ENCODE measurements around the gene TLK2. TPM values are rescaled to one million over a fixed set of nuclear protein-coding genes. Genes with fewer than 3 reads are reported as not detected.
A peak's percentile ranks its signal among the peaks of the same experiment; 100 is the strongest.
"Not testable (repeated sequence)": the region's sequence is repeated elsewhere in the genome, so short reads cannot be mapped to it uniquely, and the experiment has no call there.

TLK2 gene
- total RNA-seq, 4 donors from 2014 or later, result 30.3 to 66.0 (median 38.7) TPM

DNA sequence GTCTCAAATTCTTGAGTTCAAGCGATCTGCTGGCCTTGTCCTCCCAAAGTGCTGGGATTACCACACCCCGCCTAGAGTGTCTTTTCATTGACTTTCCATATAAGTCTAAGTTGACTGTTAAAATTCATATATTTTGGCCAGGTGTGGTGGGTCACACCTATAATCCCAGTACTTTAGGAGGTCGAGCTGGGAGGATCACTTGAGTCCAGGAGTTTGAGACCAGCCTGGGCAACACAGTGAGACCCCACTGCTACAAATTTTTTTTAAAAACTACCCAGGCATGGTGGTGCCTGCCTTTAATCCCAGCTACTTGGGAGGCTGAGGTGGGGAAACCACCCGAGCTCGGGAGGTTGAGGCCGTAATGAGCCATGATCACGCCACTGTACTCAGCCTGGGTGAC lies 127.0 kb downstream of the TLK2 start:
- H3K36me3 ChIP-seq, result peaks cover 0 to 98% (median 40%) of the 10 kb centered on the region in 3 donors
- no peaks in the 10 kb centered on the region for H3K9me3 ChIP-seq
- H3K27me3 ChIP-seq, result no peaks in the 10 kb centered on the region
- DNase-seq (ENCODE audit: low spot score in 2 of 2), result no peak
- no peak overlapping the region for H3K27ac ChIP-seq
- 93 to 99% methylated on average over 7 of the region's 7 CpGs for WGBS, 2 donors
- no peak overlapping the region for H3K4me3 ChIP-seq
- H3K4me1 ChIP-seq, result peaks cover 0 to 10% (median 0%) of the 10 kb centered on the region in 4 donors
- no peak for TF ChIP-seq POLR2A (IDR thresholded peaks at IDR 0.05)
- TF ChIP-seq, protein P1, sequence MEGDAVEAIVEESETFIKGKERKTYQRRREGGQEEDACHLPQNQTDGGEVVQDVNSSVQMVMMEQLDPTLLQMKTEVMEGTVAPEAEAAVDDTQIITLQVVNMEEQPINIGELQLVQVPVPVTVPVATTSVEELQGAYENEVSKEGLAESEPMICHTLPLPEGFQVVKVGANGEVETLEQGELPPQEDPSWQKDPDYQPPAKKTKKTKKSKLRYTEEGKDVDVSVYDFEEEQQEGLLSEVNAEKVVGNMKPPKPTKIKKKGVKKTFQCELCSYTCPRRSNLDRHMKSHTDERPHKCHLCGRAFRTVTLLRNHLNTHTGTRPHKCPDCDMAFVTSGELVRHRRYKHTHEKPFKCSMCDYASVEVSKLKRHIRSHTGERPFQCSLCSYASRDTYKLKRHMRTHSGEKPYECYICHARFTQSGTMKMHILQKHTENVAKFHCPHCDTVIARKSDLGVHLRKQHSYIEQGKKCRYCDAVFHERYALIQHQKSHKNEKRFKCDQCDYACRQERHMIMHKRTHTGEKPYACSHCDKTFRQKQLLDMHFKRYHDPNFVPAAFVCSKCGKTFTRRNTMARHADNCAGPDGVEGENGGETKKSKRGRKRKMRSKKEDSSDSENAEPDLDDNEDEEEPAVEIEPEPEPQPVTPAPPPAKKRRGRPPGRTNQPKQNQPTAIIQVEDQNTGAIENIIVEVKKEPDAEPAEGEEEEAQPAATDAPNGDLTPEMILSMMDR (IDR thresholded peaks at IDR 0.05), result no peak
- no peak for TF ChIP-seq EP300 (IDR thresholded peaks at IDR 0.05)

DNA sequence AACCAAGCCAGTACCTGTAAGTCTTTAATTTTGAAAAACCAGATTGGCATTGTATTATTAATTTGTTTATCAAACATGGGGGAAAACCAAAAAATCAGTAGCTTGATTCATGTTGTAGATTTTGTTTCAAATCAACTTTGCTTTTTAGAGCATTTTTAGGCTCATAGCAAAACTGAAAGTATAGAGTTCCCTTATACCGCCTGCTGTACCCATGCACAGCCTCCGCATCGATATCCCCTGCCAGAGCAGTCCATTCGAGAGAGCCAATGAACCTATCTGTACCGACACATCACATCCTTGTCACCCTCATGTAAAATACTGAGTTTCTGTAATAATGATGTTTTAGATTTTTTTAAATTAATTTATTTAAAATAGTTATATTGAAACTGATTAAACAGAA lies 132.7 kb downstream of the TLK2 start:
- no peak for TF ChIP-seq EP300 (IDR thresholded peaks at IDR 0.05)
- peaks cover 0 to 96% (median 30%) of the 10 kb centered on the region in 3 donors for H3K36me3 ChIP-seq

DNA sequence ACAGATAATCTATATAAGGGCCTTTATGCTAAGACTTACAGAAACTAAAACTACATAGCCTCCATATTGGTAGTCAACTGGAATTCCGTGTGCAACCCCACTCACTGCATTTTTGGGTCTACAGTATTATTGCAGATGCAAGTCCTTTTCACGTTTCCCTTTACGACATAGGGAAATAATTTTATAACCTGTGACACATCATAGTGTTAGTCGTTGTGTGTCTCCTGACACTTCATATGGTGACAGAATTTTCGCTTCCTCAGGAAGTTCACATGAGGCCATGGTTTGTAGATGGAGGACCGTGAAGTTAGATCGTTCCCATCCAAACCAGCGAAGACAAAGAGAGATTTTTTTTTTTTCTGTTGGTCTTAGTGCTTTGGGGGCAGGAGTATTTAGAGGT lies 133.1 kb downstream of the TLK2 start:
- H3K36me3 ChIP-seq, result peaks cover 0 to 93% (median 28%) of the 10 kb centered on the region in 3 donors

More for the DNA sequence above, 132.7 kb downstream of the TLK2 start:
- Histone ChIP-seq H3K4me1 (peaks cover 0 to 4% (median 0%) of the 10 kb centered on the region in 4 donors), H3K27ac (peak overlapping the region in 1 of 4 donors; percentile 10), H3K4me3 (no peak overlapping the region), H3K27me3 (no peaks in the 10 kb centered on the region), H3K9me3 (no peaks in the 10 kb centered on the region)
- WGBS, 2 donors, result 85 to 92% methylated on average over 5 of the region's 5 CpGs
- no peak for DNase-seq (ENCODE audit: low spot score in 2 of 2)

DNA sequence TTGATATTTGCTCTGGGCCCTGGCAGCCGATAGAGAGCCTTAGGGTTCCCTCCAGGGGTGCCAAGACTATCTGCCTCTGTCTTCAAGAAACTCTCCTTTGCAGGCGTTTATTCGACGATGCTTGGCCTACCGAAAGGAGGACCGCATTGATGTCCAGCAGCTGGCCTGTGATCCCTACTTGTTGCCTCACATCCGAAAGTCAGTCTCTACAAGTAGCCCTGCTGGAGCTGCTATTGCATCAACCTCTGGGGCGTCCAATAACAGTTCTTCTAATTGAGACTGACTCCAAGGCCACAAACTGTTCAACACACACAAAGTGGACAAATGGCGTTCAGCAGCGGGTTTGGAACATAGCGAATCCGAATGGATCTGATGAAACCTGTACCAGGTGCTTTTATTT lies 133.7 kb downstream of the TLK2 start:
- 86 to 97% methylated on average over 8 to 11 of the region's 12 CpGs for WGBS, 2 donors
- H3K36me3 ChIP-seq, result peaks cover 0 to 88% (median 28%) of the 10 kb centered on the region in 3 donors
- not testable (repeated sequence) for H3K9me3 ChIP-seq; H3K4me1 ChIP-seq; H3K4me3 ChIP-seq; H3K27ac ChIP-seq; DNase-seq (ENCODE audit: low spot score in 2 of 2); H3K27me3 ChIP-seq

More for the DNA sequence above, 133.1 kb downstream of the TLK2 start:
- H3K4me1 ChIP-seq, result peaks cover 0 to 4% (median 0%) of the 10 kb centered on the region in 4 donors
- no peaks in the 10 kb centered on the region for H3K9me3 ChIP-seq
- no peak overlapping the region for H3K4me3 ChIP-seq
- peak overlapping the region in 1 of 4 donors; percentile 10 for H3K27ac ChIP-seq
- no peak for DNase-seq (ENCODE audit: low spot score in 2 of 2)
- TF ChIP-seq, protein P1 (IDR thresholded peaks at IDR 0.05), result no peak
- TF ChIP-seq EP300 (IDR thresholded peaks at IDR 0.05), result peak in 1 of 2 donors; percentile 43
- no peaks in the 10 kb centered on the region for H3K27me3 ChIP-seq
- 72 to 79% methylated on average over 8 of the region's 8 CpGs for WGBS, 2 donors

DNA sequence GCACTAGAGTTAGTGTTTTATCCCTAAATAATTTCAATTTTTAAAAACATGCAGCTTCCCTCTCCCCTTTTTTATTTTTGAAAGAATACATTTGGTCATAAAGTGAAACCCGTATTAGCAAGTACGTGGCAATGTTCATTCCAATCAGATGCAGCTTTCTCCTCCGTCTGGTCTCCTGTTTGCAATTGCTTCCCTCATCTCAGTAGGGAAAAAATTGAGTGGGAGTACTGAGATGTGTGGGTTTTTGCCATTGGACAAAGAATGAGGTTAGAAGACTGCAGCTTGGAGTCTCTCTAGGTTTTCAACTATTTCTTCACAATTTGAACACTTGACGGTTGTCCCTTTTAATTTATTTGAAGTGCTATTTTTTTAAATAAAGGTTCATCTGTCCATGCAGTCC lies 134.5 kb downstream of the TLK2 start:
- H3K36me3 ChIP-seq, result peaks cover 0 to 80% (median 20%) of the 10 kb centered on the region in 3 donors

DNA sequence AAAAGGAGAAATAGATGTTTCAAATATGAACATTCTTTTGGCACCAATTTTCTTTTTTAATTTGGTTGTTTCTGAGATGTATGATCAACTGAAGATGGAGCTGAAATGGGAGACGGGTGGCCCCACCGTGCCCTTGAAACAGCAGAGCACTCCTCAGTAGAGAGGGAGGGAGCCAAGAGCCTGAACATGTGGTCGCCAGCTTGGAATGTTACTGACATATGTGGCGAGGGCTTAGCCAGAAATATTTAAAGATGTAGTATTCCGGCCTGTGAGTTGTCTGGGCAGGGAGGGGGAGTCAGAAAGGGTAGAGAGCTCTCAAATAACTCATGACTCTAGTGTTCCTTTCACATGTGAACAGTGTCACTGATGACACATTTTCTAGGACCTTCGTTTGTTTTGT lies 135.5 kb downstream of the TLK2 start:
- no peak overlapping the region for H3K27ac ChIP-seq
- H3K36me3 ChIP-seq, result peaks cover 0 to 69% (median 11%) of the 10 kb centered on the region in 3 donors
- H3K4me1 ChIP-seq, result peaks cover 0 to 25% (median 0%) of the 10 kb centered on the region in 4 donors
- WGBS, 2 donors, result 50 to 51% methylated on average over 6 of the region's 6 CpGs
- no peaks in the 10 kb centered on the region for H3K27me3 ChIP-seq
- no peak for TF ChIP-seq EP300 (IDR thresholded peaks at IDR 0.05)
- TF ChIP-seq POLR2A (IDR thresholded peaks at IDR 0.05), result no peak
- DNase-seq (ENCODE audit: low spot score in 2 of 2), result no peak
- no peak overlapping the region for H3K4me3 ChIP-seq
- no peaks in the 10 kb centered on the region for H3K9me3 ChIP-seq

More for the DNA sequence above, 134.5 kb downstream of the TLK2 start:
- not testable (repeated sequence) for H3K9me3 ChIP-seq; H3K27ac ChIP-seq; DNase-seq (ENCODE audit: low spot score in 2 of 2); H3K27me3 ChIP-seq; H3K4me3 ChIP-seq
- peaks cover 0 to 16% (median 0%) of the 10 kb centered on the region in 4 donors for H3K4me1 ChIP-seq
- 49 to 58% methylated on average over 4 of the region's 4 CpGs for WGBS, 2 donors

DNA sequence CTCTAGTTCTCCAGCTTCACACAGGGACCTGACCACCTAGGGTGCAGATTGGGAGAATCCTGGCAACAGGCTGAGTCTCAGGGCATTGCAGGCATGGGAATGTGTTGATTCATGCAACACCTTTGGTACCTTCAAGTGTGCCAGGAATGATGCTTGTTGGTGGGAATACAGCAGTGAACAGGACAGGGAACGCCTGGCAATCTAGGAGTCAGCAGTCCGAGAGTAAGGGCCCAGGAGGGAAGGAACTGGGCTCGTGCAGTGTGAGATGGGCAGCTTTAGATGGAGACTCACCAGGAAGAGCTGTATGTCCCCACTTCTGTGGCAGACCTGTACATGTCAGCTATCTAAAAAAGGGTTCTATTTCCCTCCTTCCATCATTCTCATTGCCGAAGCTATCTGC lies 136.9 kb downstream of the TLK2 start:
- Histone ChIP-seq H3K36me3 (peaks cover 0 to 56% (median 0%) of the 10 kb centered on the region in 3 donors), H3K27ac (no peak overlapping the region), H3K4me3 (no peak overlapping the region), H3K9me3 (no peaks in the 10 kb centered on the region), H3K27me3 (no peaks in the 10 kb centered on the region), H3K4me1 (peaks cover 0 to 31% (median 0%) of the 10 kb centered on the region in 4 donors)
- TF ChIP-seq EP300 (IDR thresholded peaks at IDR 0.05) (no peak), POLR2A (IDR thresholded peaks at IDR 0.05) (no peak)
- TF ChIP-seq, protein P1 (IDR thresholded peaks at IDR 0.05), result no peak
- 85 to 86% methylated on average over 4 of the region's 4 CpGs for WGBS, 2 donors
- no peak for DNase-seq (ENCODE audit: low spot score in 2 of 2)
